H9 (cell line): Measurements from ENCODE around the gene KLLN. TPM values are rescaled to one million over a fixed set of nuclear protein-coding genes. Genes with fewer than 3 reads are reported as not detected.

Source experiments
- DNase-seq: peaks from one replicate; pipeline ENCODE4 v3.0.0-alpha.2; 2017
- H2AFZ ChIP-seq: one replicate; pipeline ENCODE4 v1.6.1; 2013; ENCODE audit warnings: mild to moderate bottlenecking, low read length, control low read depth, moderate library complexity
- H2AK5ac ChIP-seq: 2 replicates; pipeline ENCODE4 v1.6.1; 2013; ENCODE audit warnings: low read length, control low read depth, mixed read lengths; ENCODE audit not compliant: insufficient read length
- H2BK120ac ChIP-seq: one replicate; pipeline ENCODE4 v1.6.1; 2013; ENCODE audit warnings: low read depth, mild to moderate bottlenecking, low read length, control low read depth, inconsistent platforms; ENCODE audit not compliant: poor library complexity, severe bottlenecking
- H2BK12ac ChIP-seq: 2 replicates; pipeline ENCODE4 v1.6.1; 2013; ENCODE audit warnings: low read length, control low read depth, mixed read lengths, low read depth; ENCODE audit not compliant: insufficient read length
- H2BK15ac ChIP-seq: 2 replicates; pipeline ENCODE4 v1.6.1; 2013; ENCODE audit warnings: low read depth, low read length, control low read depth
- H2BK20ac ChIP-seq: one replicate; pipeline ENCODE4 v1.6.1; 2013; ENCODE audit warnings: low read depth, mild to moderate bottlenecking, low read length, control low read depth, inconsistent platforms; ENCODE audit not compliant: poor library complexity, severe bottlenecking
- H2BK5ac ChIP-seq: 2 replicates; pipeline ENCODE4 v1.6.1; 2013; ENCODE audit warnings: low read length, control low read depth, mixed read lengths; ENCODE audit not compliant: insufficient read length
- H3K14ac ChIP-seq: 2 replicates; pipeline ENCODE4 v1.6.1; 2013; ENCODE audit warnings: low read length, control low read depth; ENCODE audit not compliant: insufficient read depth
- H3K18ac ChIP-seq: 2 replicates; pipeline ENCODE4 v1.6.1; 2013; ENCODE audit warnings: low read depth, mild to moderate bottlenecking, mixed read lengths, low read length, control low read depth; ENCODE audit not compliant: insufficient read length
- H3K23ac ChIP-seq: 2 replicates; pipeline ENCODE4 v1.6.1; 2013; ENCODE audit warnings: low read length, control low read depth, mixed read lengths, low read depth; ENCODE audit not compliant: insufficient read length
- H3K23me2 ChIP-seq: 2 replicates; pipeline ENCODE4 v1.6.1; 2013; ENCODE audit warnings: low read depth, mild to moderate bottlenecking, mixed read lengths, low read length, control low read depth; ENCODE audit not compliant: insufficient read length, poor library complexity, severe bottlenecking
- H3K27ac ChIP-seq: 2 replicates; pipeline ENCODE4 v1.5.1; 2013; ENCODE audit warnings: low read length, control low read depth, mixed read lengths, low read depth; ENCODE audit not compliant: insufficient read length
- H3K27me3 ChIP-seq: 2 replicates; pipeline ENCODE4 v1.6.1; 2013; ENCODE audit warnings: low read length, control low read depth, inconsistent platforms; ENCODE audit not compliant: insufficient read depth
- H3K4ac ChIP-seq: 2 replicates; pipeline ENCODE4 v1.6.1; 2013; ENCODE audit warnings: low read depth, mild to moderate bottlenecking, control low read depth, inconsistent platforms, low read length, moderate library complexity
- H3K4me1 ChIP-seq: 2 replicates; pipeline ENCODE4 v1.6.1; 2013; ENCODE audit warnings: low read length, control low read depth, inconsistent platforms; ENCODE audit not compliant: insufficient read depth
- H3K4me2 ChIP-seq: 2 replicates; pipeline ENCODE4 v1.6.1; 2013; ENCODE audit warnings: low read length, control low read depth, mixed read lengths; ENCODE audit not compliant: insufficient read length, insufficient read depth
- H3K56ac ChIP-seq: 2 replicates; pipeline ENCODE4 v1.6.1; 2013; ENCODE audit warnings: low read depth, mild to moderate bottlenecking, mixed read lengths, low read length, control low read depth; ENCODE audit not compliant: insufficient read length
- H3K79me1 ChIP-seq: 2 replicates; pipeline ENCODE4 v1.6.1; 2013; ENCODE audit warnings: low read depth, mild to moderate bottlenecking, moderate library complexity, low read length, control low read depth, inconsistent platforms; ENCODE audit not compliant: insufficient read depth, poor library complexity, severe bottlenecking
- H3K79me2 ChIP-seq: 2 replicates; pipeline ENCODE4 v1.6.1; 2013; ENCODE audit warnings: low read length, control low read depth, inconsistent platforms; ENCODE audit not compliant: insufficient read depth
- H3K9ac ChIP-seq: 2 replicates; pipeline ENCODE4 v1.6.1; 2013; ENCODE audit warnings: low read length, control low read depth, mixed read lengths; ENCODE audit not compliant: insufficient read length; ENCODE audit errors: extremely low read depth
- H3K9me3 ChIP-seq: one replicate; pipeline ENCODE4 v1.6.1; 2013; ENCODE audit warnings: low read depth, low read length, inconsistent platforms; ENCODE audit not compliant: control insufficient read depth
- H3T11ph ChIP-seq: one replicate; pipeline ENCODE4 v1.6.1; 2013; ENCODE audit warnings: mild to moderate bottlenecking, low read length, control low read depth, inconsistent platforms
- H4K20me1 ChIP-seq: one replicate; pipeline ENCODE4 v1.6.1; 2013; ENCODE audit not compliant: control insufficient read depth, insufficient read length, insufficient read depth
- H4K5ac ChIP-seq: 2 replicates; pipeline ENCODE4 v1.6.1; 2013; ENCODE audit warnings: low read depth, mild to moderate bottlenecking, mixed read lengths, low read length, control low read depth; ENCODE audit not compliant: insufficient read length
- H4K8ac ChIP-seq: replicated peaks from 2 replicates; pipeline ENCODE4 v1.6.1; 2013; ENCODE audit warnings: low read length, control low read depth, mixed read lengths, low read depth; ENCODE audit not compliant: insufficient read length
- H4K91ac ChIP-seq: 2 replicates; pipeline ENCODE4 v1.6.1; 2013; ENCODE audit warnings: low read depth, mild to moderate bottlenecking, moderate library complexity, mixed read lengths, low read length, control low read depth; ENCODE audit not compliant: insufficient read length
- H3K27ac Mint-ChIP-seq, 3 experiments: 2 replicates in 2 of 3; 3 replicates in 1 of 3; pipeline ENCODE4 v1.8.0; 2020 to 2021; ENCODE audit warnings: mixed read lengths in 3 of 3, mild to moderate bottlenecking in 1 of 3, moderate library complexity in 1 of 3
- H3K27me3 Mint-ChIP-seq: 2 replicates; pipeline ENCODE4 v1.8.0; 2021; ENCODE audit warnings: low read depth, mild to moderate bottlenecking, moderate library complexity, mixed read lengths
- H3K36me3 Mint-ChIP-seq, 3 experiments: 2 replicates in 2 of 3; 3 replicates in 1 of 3; pipeline ENCODE4 v1.8.0; 2020 to 2021; ENCODE audit warnings: low read depth in 3 of 3, mixed read lengths in 3 of 3; ENCODE audit not compliant: insufficient read depth in 1 of 3
- H3K4me1 Mint-ChIP-seq, 2 experiments: 2 replicates each; pipeline ENCODE4 v1.8.0; 2020; ENCODE audit warnings: mixed read lengths in 2 of 2
- H3K4me3 Mint-ChIP-seq, 2 experiments: 2 replicates in 1 of 2; 3 replicates in 1 of 2; pipeline ENCODE4 v1.8.0; 2020 to 2021; ENCODE audit warnings: mild to moderate bottlenecking in 2 of 2, mixed read lengths in 2 of 2, moderate library complexity in 1 of 2
- H3K9me3 Mint-ChIP-seq, 2 experiments: 2 replicates in 1 of 2; 3 replicates in 1 of 2; pipeline ENCODE4 v1.8.0; 2020; ENCODE audit warnings: mild to moderate bottlenecking in 2 of 2, mixed read lengths in 2 of 2, moderate library complexity in 1 of 2
- CTCF ChIP-seq: fragments of 200-600 bp; sonication (generic); conservative IDR thresholded peaks from 3 replicates; pipeline ENCODE4 v1.8.0; 2021; ENCODE audit warnings: antibody characterized with exemption, mild to moderate bottlenecking
- WGBS: extraction: QIAGEN DNeasy Blood & Tissue Kit; methylation state at CpG from one replicate; pipeline ENCODE4 v1.1.7; 2013; ENCODE audit warnings: missing lambda C conversion rate, low lambda C conversion rate, mixed read lengths; ENCODE audit not compliant: insufficient read length; ENCODE audit errors: extremely low coverage; 5-methylcytosine and 5-hydroxymethylcytosine counted together
- total RNA-seq: library from RNA; stranded (reverse); gene quantifications from 2 replicates; pipeline ENCODE4 v1.2.1, GENCODE V29; 2021

KLLN gene
- total RNA-seq, 1 experiment from 2014 or later = 0.79 TPM

GRCh38 chr10:87860816-87861403 is 2.4 kb downstream of the KLLN start:
- no peak overlapping the region for H2BK15ac ChIP-seq
- no peak overlapping the region for H3K18ac ChIP-seq
- Mint-ChIP-seq H3K4me1 (peaks cover 20% of the 10 kb centered on the region in 2 experiments), H3K27ac (no peak overlapping the region), H3K9me3 (no peaks in the 10 kb centered on the region; a peak in 1 of 5 replicates), H3K27me3 (peaks cover 8% of the 10 kb centered on the region; the same call in 1 of the 2 replicates), H3K4me3 (peak overlapping the region; percentile 97 to 99), H3K36me3 (peaks cover 0 to 5% (median 0%) of the 10 kb centered on the region in 3 experiments; a peak in 3 of 7 replicates)
- DNase-seq = no peak
- H4K8ac ChIP-seq = no peak overlapping the region
- no peak overlapping the region for H3T11ph ChIP-seq
- no peak overlapping the region for H2AFZ ChIP-seq
- no peak overlapping the region for H3K56ac ChIP-seq
- no peak overlapping the region for H3K4ac ChIP-seq
- H3K79me1 ChIP-seq = no peaks in the 10 kb centered on the region
- H3K27ac ChIP-seq = no peak overlapping the region
- no CpG with 5 or more reads among the region's 4 CpGs for WGBS
- H2BK12ac ChIP-seq = no peak overlapping the region
- no peak overlapping the region for H4K91ac ChIP-seq
- H2BK5ac ChIP-seq = no peak overlapping the region
- H3K14ac ChIP-seq = no peak overlapping the region
- H2BK20ac ChIP-seq = no peak overlapping the region
- no peaks in the 10 kb centered on the region for H3K4me1 ChIP-seq
- peaks cover 17% of the 10 kb centered on the region for H3K23me2 ChIP-seq
- H3K4me2 ChIP-seq = peak overlapping the region; percentile 85
- no peaks in the 10 kb centered on the region for H4K20me1 ChIP-seq
- no peak overlapping the region for H3K23ac ChIP-seq
- no peak overlapping the region for H3K9ac ChIP-seq
- H4K5ac ChIP-seq = no peak overlapping the region
- no peak overlapping the region for H2BK120ac ChIP-seq
- H3K79me2 ChIP-seq = peaks cover 14% of the 10 kb centered on the region; the same call in 1 of the 2 replicates
- no peak overlapping the region for H2AK5ac ChIP-seq
- H3K27me3 ChIP-seq = no peaks in the 10 kb centered on the region
- no peak for TF ChIP-seq CTCF
- no peaks in the 10 kb centered on the region for H3K9me3 ChIP-seq
